Panc1 (cell line): ENCODE results near the gene NDUFB8. TPM values are rescaled to one million over a fixed set of nuclear protein-coding genes. Genes with fewer than 3 reads are reported as not detected.

Source experiments
- ATAC-seq: fragments of 200-7000 bp; cut with Tn5 transposase; 2 replicates; pipeline ENCODE4 v1.9.1; 2020; ENCODE audit warnings: mild to moderate bottlenecking, moderate library complexity
- BruUV-seq: library from RNA; stranded (reverse); fragments of 400-500 nt; replicated peaks from 2 replicates; lab custom pipeline; 2021; lab: Mats Ljungman, UMichigan
- CTCF ChIA-PET: fragments of 300-600 bp; sonication (Branson Sonifier 250); formaldehyde crosslinking; loops from one replicate; lab custom pipeline; 2022; ENCODE audit warnings: antibody characterized with exemption; lab: Charles Lee
- POLR2A ChIA-PET: fragments of 300-600 bp; sonication (Branson Sonifier 250); formaldehyde crosslinking; loops from one replicate; lab custom pipeline; 2022; ENCODE audit warnings: antibody characterized with exemption; lab: Charles Lee
- DNase-seq: peaks from one replicate; pipeline ENCODE4 v3.0.0-alpha.2; 2010; ENCODE audit warnings: low read depth, low spot score
- H3K27ac ChIP-seq: 2 replicates; pipeline ENCODE4 v1.5.1; 2011; ENCODE audit warnings: mild to moderate bottlenecking, low read length, inconsistent platforms
- H3K27me3 ChIP-seq: fragments of 200-500 bp; sonication (Bioruptor generic); 2 replicates; pipeline ENCODE4 v1.6.0; 2014; ENCODE audit warnings: low read length, inconsistent platforms; ENCODE audit not compliant: control insufficient read depth, insufficient read depth
- H3K36me3 ChIP-seq: fragments of 200-500 bp; sonication (Bioruptor generic); 2 replicates; pipeline ENCODE4 v1.5.1; 2014; ENCODE audit warnings: inconsistent platforms, mild to moderate bottlenecking, low read length, moderate library complexity; ENCODE audit not compliant: control insufficient read depth, insufficient read depth
- H3K4me1 ChIP-seq: 2 replicates; pipeline ENCODE4 v1.5.1; 2011; ENCODE audit warnings: inconsistent platforms, mild to moderate bottlenecking, low read length, moderate library complexity; ENCODE audit not compliant: control insufficient read depth, insufficient read depth
- H3K4me3 ChIP-seq, 2 experiments: 2 replicates each; pipeline ENCODE4 v1.5.1; 2011 to 2012; ENCODE audit warnings: low read depth in 2 of 2, low read length in 2 of 2, mild to moderate bottlenecking in 2 of 2, inconsistent platforms in 1 of 2, moderate library complexity in 1 of 2
- H3K9me3 ChIP-seq: fragments of 200-500 bp; sonication (Bioruptor generic); 2 replicates; pipeline ENCODE4 v1.5.1; 2014; ENCODE audit warnings: low read depth, mild to moderate bottlenecking, inconsistent platforms, low read length, moderate library complexity; ENCODE audit not compliant: control insufficient read depth, insufficient read depth
- CTCF ChIP-seq: fragments of 450-650 bp; IDR thresholded peaks from 2 replicates; pipeline ENCODE4 v1.5.1; 2017; ENCODE audit warnings: mild to moderate bottlenecking
- POLR2AphosphoS5 ChIP-seq: IDR thresholded peaks from 2 replicates; pipeline ENCODE4 v1.6.1; 2012; ENCODE audit warnings: mild to moderate bottlenecking, low read depth, low read length, moderate library complexity
- REST ChIP-seq, 2 experiments: IDR thresholded peaks; 2 replicates each; pipeline ENCODE4 v1.6.1; 2011 to 2012; ENCODE audit warnings: low read depth in 2 of 2, control low read depth in 1 of 2, low read length in 1 of 2, mild to moderate bottlenecking in 1 of 2, moderate library complexity in 1 of 2; ENCODE audit not compliant: insufficient read depth in 1 of 2
- SIN3A ChIP-seq: IDR thresholded peaks from 2 replicates; pipeline ENCODE4 v1.6.1; 2012; ENCODE audit warnings: low read depth, mild to moderate bottlenecking, low read length, moderate library complexity, borderline replicate concordance; ENCODE audit not compliant: insufficient read depth
- TCF7L2 ChIP-seq: IDR thresholded peaks from 2 replicates; pipeline ENCODE4 v1.6.1; 2011; ENCODE audit warnings: mild to moderate bottlenecking, low read depth, low read length, inconsistent platforms
- in situ Hi-C: cut with HindIII; loops from 2 replicates; pipeline ENCODE4 v1.10.0; 2016; ENCODE audit warnings: low sequenced_read_pairs, low pct_unique_long_range_greater_than_20kb
- intact Hi-C: fragments of 100-400 bp; cut with micrococcal nuclease; formaldehyde crosslinking; loops from one replicate; pipeline ENCODE4 v1.10.0; 2022; ENCODE audit not compliant: unreplicated experiment
- total RNA-seq: library from RNA; stranded (reverse); gene quantifications from one replicate; pipeline ENCODE4 v1.2.1, GENCODE V29; 2021; ENCODE audit not compliant: unreplicated experiment

Gene NDUFB8
- total RNA-seq, 1 experiment from 2014 or later, result 242 TPM

DNA sequence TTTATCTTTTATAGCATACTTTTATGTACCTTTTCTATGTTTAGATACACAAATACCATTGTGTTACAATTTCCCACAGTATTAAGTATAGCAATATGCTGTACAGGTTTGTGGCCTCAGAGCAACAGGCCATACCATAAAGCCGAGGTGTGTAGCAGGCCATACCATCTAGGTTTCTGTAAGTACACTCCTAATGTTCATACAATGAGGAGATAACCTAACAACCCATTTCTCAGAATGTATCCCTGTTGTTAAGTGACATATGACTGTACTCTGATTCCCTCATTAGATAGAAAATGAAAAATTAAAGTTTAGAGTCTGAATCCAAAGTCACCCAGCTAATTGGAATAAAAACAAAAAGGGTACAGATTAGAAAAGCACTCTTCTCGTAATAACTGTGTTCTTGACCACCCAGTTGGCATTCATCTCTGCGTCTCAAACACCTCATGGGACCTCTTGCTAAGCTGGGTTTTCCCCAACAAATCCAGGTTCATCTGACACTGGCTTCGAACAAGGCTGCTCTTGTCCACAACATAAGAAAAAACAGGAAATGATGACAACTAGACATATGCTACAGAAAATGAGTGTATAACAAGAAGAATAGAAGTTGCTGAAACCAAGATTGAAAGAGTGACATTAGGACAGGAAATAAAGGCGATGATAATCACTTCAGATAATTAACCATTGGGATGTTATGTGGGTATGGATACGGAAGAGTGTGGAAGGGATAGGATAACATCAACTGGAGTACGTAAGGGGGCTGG lies 1.4 kb downstream of the NDUFB8 start:
- peaks cover 15% of the 10 kb centered on the region for H3K4me1 ChIP-seq
- no peaks in the 10 kb centered on the region for H3K27me3 ChIP-seq
- intact Hi-C loops, result no loop called here
- no peak for TF ChIP-seq TCF7L2
- no peak for TF ChIP-seq POLR2AphosphoS5
- no peak for TF ChIP-seq CTCF
- TF ChIP-seq SIN3A, result no peak
- no peak for TF ChIP-seq REST (IDR thresholded peaks at IDR 0.05; ENCODE audit: insufficient read depth in 1 of 2, low read depth in 2 of 2, low read length in 1 of 2)
- POLR2A ChIA-PET, result interaction anchor here (0.7 kb wide), 1 partner anchor 104 kb away, joined by 4 read pairs; no protein-coding TSS in a partner anchor
- in situ Hi-C loops, result no loop called here
- H3K27ac ChIP-seq, result peak overlapping the region; percentile 78
- CTCF ChIA-PET, result interaction anchor here (1.1 kb wide), 1 partner anchor 10 kb away, joined by 3 read pairs; no protein-coding TSS in a partner anchor
- peaks cover 7% of the 10 kb centered on the region for H3K36me3 ChIP-seq
- no peak for DNase-seq
- TSS peak; percentile 84 for BruUV-seq
- H3K9me3 ChIP-seq, result no peaks in the 10 kb centered on the region
- no peak for ATAC-seq
- peak overlapping the region; percentile 77 to 78 for H3K4me3 ChIP-seq

- Histone ChIP-seq H3K4me3 (no peak overlapping the region), H3K9me3 (no peaks in the 10 kb centered on the region), H3K36me3 (peaks cover 7% of the 10 kb centered on the region), H3K27me3 (no peaks in the 10 kb centered on the region), H3K27ac (no peak overlapping the region), H3K4me1 (peaks cover 9% of the 10 kb centered on the region)
- in situ Hi-C loops, result no loop called here
- POLR2A ChIA-PET, result no interaction called here
- intact Hi-C loops, result no loop called here
- CTCF ChIA-PET, result interaction anchor here (0.6 to 1.1 kb wide), 2 partner anchors 9 to 40 kb away, joined by 3 to 4 read pairs; no protein-coding TSS in a partner anchor
- TF ChIP-seq CTCF (no peak), SIN3A (no peak), REST (IDR thresholded peaks at IDR 0.05; ENCODE audit: insufficient read depth in 1 of 2, low read depth in 2 of 2, low read length in 1 of 2) (no peak), TCF7L2 (no peak), POLR2AphosphoS5 (no peak)
- ATAC-seq (no peak), DNase-seq (no peak)
- no TSS peak for BruUV-seq
These were observed 5.0 kb downstream of the NDUFB8 start for GRCh38 chr10:100524638-100525037.
